GM20000 (cell line): ENCODE results near the gene CDC42BPA.

Experiments
- DNase-seq: peaks from one replicate; pipeline ENCODE4 v3.0.0; 2012; ENCODE audit warnings: low spot score
- TF ChIP-seq, protein P1 (sequence below): IDR thresholded peaks from 2 replicates; pipeline ENCODE4 v1.5.1; 2012; ENCODE audit warnings: mild to moderate bottlenecking, control low read depth; ENCODE audit errors: extremely low read depth, missing control alignments

The CDC42BPA gene

DNA sequence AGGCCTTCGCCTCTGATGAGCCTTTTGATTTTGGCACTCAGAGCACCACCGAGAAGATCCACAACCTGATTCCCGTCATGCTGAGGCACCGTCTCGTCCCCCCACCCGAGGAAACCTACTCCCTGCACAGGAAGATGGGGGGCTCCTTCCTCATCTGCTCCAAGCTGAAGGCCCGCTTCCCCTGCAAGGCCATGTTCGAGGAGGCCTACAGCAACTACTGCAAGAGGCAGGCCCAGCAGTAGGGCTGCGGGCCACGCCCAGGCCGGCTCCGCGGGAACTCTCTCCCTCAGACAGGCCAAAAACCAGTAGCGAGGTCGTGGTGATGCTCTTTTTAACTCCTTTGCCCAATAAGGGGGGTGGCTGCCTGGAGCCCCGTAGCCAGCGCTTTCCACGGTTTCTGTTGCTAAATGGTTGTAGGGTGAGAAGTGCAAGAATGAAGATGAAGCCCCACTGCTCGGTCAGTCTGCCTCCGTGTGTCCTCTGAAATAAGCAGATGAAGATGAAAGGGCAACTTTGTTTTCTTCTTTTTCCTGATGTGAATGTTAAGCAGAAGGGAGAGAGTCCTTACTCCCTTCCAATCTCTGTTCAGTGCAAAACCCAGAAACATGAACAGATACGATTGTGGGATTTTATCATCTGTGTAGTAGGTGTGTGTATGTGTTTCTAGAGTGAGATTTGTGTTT, 331.7 kb downstream of the CDC42BPA start:
- DNase-seq: peak; percentile 5
- TF ChIP-seq, protein P1, sequence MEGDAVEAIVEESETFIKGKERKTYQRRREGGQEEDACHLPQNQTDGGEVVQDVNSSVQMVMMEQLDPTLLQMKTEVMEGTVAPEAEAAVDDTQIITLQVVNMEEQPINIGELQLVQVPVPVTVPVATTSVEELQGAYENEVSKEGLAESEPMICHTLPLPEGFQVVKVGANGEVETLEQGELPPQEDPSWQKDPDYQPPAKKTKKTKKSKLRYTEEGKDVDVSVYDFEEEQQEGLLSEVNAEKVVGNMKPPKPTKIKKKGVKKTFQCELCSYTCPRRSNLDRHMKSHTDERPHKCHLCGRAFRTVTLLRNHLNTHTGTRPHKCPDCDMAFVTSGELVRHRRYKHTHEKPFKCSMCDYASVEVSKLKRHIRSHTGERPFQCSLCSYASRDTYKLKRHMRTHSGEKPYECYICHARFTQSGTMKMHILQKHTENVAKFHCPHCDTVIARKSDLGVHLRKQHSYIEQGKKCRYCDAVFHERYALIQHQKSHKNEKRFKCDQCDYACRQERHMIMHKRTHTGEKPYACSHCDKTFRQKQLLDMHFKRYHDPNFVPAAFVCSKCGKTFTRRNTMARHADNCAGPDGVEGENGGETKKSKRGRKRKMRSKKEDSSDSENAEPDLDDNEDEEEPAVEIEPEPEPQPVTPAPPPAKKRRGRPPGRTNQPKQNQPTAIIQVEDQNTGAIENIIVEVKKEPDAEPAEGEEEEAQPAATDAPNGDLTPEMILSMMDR: no peak

DNA sequence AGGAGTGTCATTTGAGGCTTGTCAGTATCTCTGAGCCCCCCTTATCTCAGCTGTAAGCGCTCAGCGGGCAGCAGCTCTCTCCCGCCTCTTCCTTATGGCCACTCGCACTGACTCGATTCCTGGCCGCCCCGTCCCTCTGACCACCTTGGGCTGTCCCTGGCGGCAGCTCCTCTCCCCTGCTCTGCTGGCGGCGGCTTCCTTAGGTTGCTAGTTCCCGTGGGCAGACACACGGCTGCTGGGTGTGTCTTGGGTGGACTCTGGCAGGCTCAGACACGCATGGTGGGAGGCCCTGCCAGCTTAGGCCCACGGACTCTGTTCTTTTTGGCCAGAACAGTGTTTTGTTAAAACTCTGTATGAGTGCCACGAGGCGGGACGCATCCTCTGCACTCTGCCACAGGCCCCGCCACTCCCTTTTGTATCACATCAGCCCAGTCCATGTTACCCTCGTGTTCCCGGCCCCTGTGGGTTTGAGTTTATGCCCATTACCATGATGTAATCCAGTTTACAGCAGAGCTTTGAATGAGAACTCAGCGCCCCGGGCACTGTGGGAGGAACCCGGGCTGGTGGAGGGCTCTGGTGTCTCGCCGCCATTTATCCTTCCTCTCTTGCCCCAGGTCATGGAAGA, 332.3 kb downstream of the CDC42BPA start:
- TF ChIP-seq, protein P1: no peak
- peak; percentile 9 for DNase-seq

DNA sequence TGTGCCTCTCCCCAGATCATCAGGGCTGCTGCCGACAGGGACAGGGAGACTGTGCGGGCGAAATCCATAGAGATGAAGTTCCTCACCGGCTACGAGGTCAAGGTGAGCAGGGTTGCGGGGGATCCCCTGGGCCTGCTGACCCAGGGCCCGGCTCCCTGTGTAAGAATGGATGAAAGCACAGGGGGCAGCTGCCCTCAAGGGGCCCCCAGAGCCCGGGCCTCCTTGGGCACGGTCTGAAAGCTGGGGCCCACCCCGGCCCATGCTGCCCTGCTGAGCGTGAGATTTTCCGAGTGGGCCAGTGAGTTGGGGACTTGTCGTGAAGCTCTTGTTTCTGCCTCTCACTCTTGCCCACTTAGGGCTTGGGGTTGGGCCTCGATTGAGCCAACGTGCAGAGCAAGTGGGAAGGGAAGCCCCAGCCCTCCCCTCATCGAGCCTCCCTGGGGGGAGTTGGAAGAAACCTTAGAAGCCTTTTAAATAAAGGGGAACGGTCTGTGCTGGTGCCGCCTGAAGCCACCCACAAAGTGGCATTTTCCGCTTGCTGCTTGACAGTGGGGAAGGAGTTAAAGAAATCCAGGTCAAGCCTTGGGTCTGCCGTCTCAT, 333.0 kb downstream of the CDC42BPA start:
- no peak for DNase-seq
- TF ChIP-seq, protein P1: no peak

DNA sequence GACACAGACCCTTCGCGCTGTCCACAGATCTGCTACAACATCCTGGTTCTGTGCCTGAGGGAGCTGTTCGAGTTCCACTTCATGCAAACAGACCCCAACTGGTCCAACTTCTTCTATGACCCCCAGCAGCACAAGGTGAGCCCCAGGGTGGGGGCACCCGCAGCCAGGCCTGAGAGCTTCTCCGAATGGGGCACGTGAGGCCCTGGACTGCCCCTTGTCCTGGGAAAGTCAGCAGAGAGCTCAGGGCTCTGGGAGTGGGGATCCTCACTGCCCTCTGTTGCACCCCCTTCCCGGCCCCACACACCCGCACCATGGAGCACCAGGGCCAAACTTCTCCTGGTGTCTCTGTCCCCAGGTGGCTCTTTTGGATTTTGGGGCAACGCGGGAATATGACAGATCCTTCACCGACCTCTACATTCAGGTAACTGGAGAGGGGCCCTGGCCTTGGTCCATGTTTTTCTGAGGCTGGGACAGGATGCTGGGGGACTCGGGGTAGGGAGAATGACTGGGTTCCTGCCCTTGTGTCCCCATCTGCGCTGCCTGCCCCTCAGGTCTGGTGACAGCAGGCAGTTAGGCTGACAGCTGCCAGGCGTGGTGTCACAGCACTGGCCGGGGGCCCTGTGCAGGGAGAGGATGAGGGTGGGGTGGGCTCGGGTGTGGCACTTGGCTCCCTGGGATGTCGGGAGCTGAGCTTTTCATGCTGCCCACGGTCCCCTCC, 333.6 kb downstream of the CDC42BPA start:
- TF ChIP-seq, protein P1: no peak
- DNase-seq: no peak

DNA sequence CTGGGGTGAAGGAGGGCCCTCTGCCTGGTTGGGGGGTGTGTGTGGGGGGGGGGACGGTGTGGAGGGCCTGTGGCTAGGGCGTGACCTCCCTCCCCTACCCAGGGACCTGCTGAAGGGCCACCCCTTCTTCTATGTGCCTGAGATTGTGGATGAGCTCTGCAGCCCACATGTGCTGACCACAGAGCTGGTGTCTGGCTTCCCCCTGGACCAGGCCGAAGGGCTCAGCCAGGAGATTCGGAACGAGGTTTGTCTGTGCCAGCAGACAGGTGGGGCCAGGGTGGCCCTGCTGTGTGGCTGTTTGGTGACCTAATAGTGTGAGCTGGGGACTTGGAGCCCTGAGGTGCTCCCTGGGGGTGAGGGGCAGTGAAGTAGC, 334.3 kb downstream of the CDC42BPA start:
- DNase-seq: no peak
- TF ChIP-seq, protein P1: no peak

DNA sequence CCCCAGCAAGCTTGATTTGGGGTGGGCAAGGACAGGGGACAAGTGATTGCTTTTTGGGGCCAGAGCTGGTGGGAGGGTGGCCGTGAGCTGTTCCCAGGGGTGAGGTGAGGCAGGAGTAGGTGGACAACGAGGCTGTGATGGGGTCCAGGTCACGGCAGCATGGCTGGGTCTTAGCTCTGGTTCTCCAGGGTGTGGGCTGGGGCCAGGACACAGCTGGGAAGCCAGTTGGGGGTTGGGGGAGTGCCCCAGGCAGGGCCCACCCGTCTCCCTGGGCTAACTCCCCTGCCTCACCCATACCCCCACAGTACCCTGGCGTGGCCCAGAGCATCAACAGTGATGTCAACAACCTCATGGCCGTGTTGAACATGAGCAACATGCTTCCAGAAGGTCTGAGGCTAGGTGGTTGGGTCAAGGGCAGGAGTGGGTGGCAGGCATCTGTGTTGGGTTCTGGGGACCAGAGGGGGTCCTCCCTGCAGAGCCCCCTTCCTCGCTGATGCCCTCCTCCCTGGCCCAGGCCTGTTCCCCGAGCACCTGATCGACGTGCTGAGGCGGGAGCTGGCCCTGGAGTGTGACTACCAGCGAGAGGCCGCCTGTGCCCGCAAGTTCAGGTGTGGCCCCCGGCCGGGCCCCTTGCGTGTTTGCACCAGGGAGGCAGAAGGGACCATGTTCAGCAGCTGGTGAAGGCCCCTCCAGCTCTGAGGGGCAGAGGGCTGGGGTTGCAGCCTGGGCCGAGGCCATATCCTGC, 334.9 kb downstream of the CDC42BPA start:
- TF ChIP-seq, protein P1: no peak
- no peak for DNase-seq
